ENCODE measurements around the gene STK24.

DNA sequence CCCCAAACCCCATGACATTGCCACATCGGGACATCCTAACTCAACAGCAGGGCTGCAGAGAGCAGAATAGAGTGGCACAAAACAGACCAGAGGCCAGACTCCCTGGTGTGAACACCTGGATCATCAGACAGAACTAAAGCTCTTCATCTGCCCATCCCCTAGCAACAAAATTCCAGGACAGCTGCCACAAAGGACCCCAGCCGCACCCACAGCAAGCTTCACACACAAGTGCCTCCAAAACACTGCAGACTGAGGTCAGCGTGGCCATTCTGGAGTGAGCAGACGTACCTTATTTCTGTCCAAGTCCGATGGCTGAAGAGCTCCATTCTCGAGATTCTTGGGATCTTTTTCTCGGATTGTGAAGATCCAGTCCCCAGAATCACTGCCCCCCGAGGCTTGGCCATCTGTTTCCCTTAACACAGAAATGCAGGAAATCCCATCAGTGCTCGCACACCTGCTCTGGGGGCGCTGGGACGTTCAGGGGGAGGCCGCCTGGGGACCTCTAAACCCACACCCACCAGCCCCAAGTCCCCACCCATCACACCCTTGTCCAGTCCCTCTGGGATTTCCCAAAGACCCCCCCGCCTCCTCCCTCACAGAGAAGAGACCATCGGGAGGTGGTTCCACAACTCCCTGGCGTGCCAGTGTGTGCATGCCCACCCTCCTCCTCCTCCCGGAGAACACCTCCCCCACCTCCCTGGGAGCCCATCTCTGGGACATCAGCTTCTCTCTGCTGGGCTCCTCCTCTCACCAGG, 115.2 kb downstream of the STK24 start:
- TF ChIP-seq MAZ (IDR thresholded peaks at IDR 0.05; ENCODE audit: borderline replicate concordance, low read depth, low read length) (no peak), POLR2A (IDR thresholded peaks at IDR 0.05; ENCODE audit: low read depth, low read length) (no peak), CEBPB (IDR thresholded peaks at IDR 0.05; ENCODE audit: low read depth, low read length) (no peak)
- TF ChIP-seq, protein P1, sequence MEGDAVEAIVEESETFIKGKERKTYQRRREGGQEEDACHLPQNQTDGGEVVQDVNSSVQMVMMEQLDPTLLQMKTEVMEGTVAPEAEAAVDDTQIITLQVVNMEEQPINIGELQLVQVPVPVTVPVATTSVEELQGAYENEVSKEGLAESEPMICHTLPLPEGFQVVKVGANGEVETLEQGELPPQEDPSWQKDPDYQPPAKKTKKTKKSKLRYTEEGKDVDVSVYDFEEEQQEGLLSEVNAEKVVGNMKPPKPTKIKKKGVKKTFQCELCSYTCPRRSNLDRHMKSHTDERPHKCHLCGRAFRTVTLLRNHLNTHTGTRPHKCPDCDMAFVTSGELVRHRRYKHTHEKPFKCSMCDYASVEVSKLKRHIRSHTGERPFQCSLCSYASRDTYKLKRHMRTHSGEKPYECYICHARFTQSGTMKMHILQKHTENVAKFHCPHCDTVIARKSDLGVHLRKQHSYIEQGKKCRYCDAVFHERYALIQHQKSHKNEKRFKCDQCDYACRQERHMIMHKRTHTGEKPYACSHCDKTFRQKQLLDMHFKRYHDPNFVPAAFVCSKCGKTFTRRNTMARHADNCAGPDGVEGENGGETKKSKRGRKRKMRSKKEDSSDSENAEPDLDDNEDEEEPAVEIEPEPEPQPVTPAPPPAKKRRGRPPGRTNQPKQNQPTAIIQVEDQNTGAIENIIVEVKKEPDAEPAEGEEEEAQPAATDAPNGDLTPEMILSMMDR (conservative IDR thresholded peaks at IDR 0.05; ENCODE audit: low read depth, low read length) = no peak
- TF ChIP-seq, protein P2, sequence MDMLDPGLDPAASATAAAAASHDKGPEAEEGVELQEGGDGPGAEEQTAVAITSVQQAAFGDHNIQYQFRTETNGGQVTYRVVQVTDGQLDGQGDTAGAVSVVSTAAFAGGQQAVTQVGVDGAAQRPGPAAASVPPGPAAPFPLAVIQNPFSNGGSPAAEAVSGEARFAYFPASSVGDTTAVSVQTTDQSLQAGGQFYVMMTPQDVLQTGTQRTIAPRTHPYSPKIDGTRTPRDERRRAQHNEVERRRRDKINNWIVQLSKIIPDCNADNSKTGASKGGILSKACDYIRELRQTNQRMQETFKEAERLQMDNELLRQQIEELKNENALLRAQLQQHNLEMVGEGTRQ (IDR thresholded peaks at IDR 0.05; ENCODE audit: low read depth, low read length) = no peak
